HEK293T (cell line): ENCODE data around the gene GBE1.

ENCODE experiments used
- ARNT ChIP-seq: fragments of 450-650 bp; IDR thresholded peaks from 2 replicates; pipeline ENCODE4 v1.6.1; 2017; ENCODE audit warnings: mild to moderate bottlenecking
- BHLHE40 ChIP-seq: fragments of 450-650 bp; IDR thresholded peaks from 2 replicates; pipeline ENCODE4 v1.6.1; 2016; ENCODE audit warnings: mild to moderate bottlenecking, moderate library complexity, borderline replicate concordance
- ELF4 ChIP-seq: fragments of 450-650 bp; IDR thresholded peaks from 2 replicates; pipeline ENCODE4 v1.6.1; 2017; ENCODE audit warnings: antibody characterized with exemption
- FOXA1 ChIP-seq: fragments of 450-650 bp; IDR thresholded peaks from 2 replicates; pipeline ENCODE4 v1.6.1; 2016; ENCODE audit warnings: mild to moderate bottlenecking
- FOXK2 ChIP-seq: fragments of 450-650 bp; IDR thresholded peaks from 2 replicates; pipeline ENCODE4 v1.6.1; 2016; ENCODE audit warnings: mild to moderate bottlenecking
- FOXM1 ChIP-seq: fragments of 450-650 bp; IDR thresholded peaks from 2 replicates; pipeline ENCODE4 v1.6.1; 2017; ENCODE audit warnings: mild to moderate bottlenecking, borderline replicate concordance
- HDGF ChIP-seq: fragments of 450-650 bp; IDR thresholded peaks from 2 replicates; pipeline ENCODE4 v1.6.1; 2017; ENCODE audit warnings: antibody characterized with exemption, borderline replicate concordance
- L3MBTL2 ChIP-seq: fragments of 450-650 bp; conservative IDR thresholded peaks from 2 replicates; pipeline ENCODE4 v1.6.1; 2016; ENCODE audit warnings: mild to moderate bottlenecking
- NFRKB ChIP-seq: fragments of 450-650 bp; IDR thresholded peaks from 2 replicates; pipeline ENCODE4 v1.6.1; 2016; ENCODE audit warnings: mild to moderate bottlenecking, moderate library complexity
- SP1 ChIP-seq: fragments of 450-650 bp; IDR thresholded peaks from 2 replicates; pipeline ENCODE4 v1.6.1; 2017
- SUZ12 ChIP-seq: fragments of 450-650 bp; IDR thresholded peaks from 2 replicates; pipeline ENCODE4 v1.6.1; 2016; ENCODE audit warnings: mild to moderate bottlenecking
- TARDBP ChIP-seq: fragments of 450-650 bp; IDR thresholded peaks from 2 replicates; pipeline ENCODE4 v1.6.1; 2016
- ZNF384 ChIP-seq: fragments of 450-650 bp; IDR thresholded peaks from 2 replicates; pipeline ENCODE4 v1.6.1; 2016

DNA sequence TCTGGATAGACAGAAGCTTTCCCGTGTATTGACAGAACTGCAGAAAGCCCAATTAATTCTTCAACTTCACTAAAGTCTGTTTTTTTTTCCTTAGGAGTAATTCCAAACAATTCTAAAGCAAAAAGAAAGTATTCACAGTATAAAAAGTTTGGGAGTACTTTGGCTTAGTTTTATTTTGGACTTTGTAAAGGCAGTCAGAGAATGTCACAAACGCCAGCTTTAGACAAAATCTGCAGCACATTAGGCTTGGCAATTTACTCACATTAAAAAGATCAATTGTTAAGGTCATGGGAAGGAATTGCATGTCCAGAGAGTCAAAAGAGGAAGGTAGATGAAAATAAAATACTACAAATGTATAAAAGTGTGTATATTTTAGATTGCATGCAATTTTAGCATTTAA lies 47.5 kb upstream of the GBE1 start:
- TF ChIP-seq ZNF384 (no peak), BHLHE40 (no peak), SUZ12 (no peak), ELF4 (no peak), SP1 (no peak), FOXM1 (no peak), FOXA1 (no peak), TARDBP (no peak), HDGF (no peak), NFRKB (no peak), L3MBTL2 (no peak), FOXK2 (no peak), ARNT (no peak)
